Keratinocyte (primary cell): ENCODE measurements around the gene PHPT1.

ENCODE experiments used
- EZH2 ChIP-seq: IDR thresholded peaks from one replicate; pipeline ENCODE4 v1.6.1; 2012; ENCODE audit warnings: inconsistent platforms, mild to moderate bottlenecking, low read length, moderate library complexity
- TF ChIP-seq, protein P1 (sequence below), 3 experiments: IDR thresholded peaks in 1 of 3; conservative IDR thresholded peaks in 1 of 3; optimal IDR thresholded peaks in 1 of 3; 2 replicates in 2 of 3; 3 replicates in 1 of 3; pipeline versions ENCODE3 to v1.5.1; 2011; ENCODE audit warnings: low read length in 3 of 3, mild to moderate bottlenecking in 3 of 3, moderate library complexity in 2 of 3, control low read depth in 1 of 3, inconsistent platforms in 1 of 3; ENCODE audit not compliant: insufficient read depth in 2 of 3; ENCODE audit errors: extremely low read depth in 1 of 3

GRCh38 chr9:136889858-136890257 lies 40.6 kb downstream of the PHPT1 start:
- TF ChIP-seq, protein P1, sequence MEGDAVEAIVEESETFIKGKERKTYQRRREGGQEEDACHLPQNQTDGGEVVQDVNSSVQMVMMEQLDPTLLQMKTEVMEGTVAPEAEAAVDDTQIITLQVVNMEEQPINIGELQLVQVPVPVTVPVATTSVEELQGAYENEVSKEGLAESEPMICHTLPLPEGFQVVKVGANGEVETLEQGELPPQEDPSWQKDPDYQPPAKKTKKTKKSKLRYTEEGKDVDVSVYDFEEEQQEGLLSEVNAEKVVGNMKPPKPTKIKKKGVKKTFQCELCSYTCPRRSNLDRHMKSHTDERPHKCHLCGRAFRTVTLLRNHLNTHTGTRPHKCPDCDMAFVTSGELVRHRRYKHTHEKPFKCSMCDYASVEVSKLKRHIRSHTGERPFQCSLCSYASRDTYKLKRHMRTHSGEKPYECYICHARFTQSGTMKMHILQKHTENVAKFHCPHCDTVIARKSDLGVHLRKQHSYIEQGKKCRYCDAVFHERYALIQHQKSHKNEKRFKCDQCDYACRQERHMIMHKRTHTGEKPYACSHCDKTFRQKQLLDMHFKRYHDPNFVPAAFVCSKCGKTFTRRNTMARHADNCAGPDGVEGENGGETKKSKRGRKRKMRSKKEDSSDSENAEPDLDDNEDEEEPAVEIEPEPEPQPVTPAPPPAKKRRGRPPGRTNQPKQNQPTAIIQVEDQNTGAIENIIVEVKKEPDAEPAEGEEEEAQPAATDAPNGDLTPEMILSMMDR (optimal IDR thresholded peaks at IDR 0.05 in 1 of 3, IDR thresholded peaks at IDR 0.05 in 1 of 3, conservative IDR thresholded peaks at IDR 0.05 in 1 of 3; ENCODE audit: extremely low read depth in 1 of 3, insufficient read depth in 2 of 3, low read length in 3 of 3), result no peak
- no peak for TF ChIP-seq EZH2
